Measurements from ENCODE around the gene S100A9. TPM values are rescaled to one million over a fixed set of nuclear protein-coding genes. Genes with fewer than 3 reads are reported as not detected.

Gene S100A9
- total RNA-seq, 1 experiment from 2014 or later: not detected

- Histone ChIP-seq H3K27ac (ENCODE audit: insufficient read length, low read depth, low read length) (no peak overlapping the region), H3T11ph (ENCODE audit: low read length) (no peak overlapping the region), H2BK20ac (ENCODE audit: low read depth, low read length, poor library complexity, severe bottlenecking) (no peak overlapping the region), H3K23me2 (ENCODE audit: insufficient read length, low read depth, low read length, poor library complexity, severe bottlenecking) (no peaks in the 10 kb centered on the region), H2BK5ac (ENCODE audit: insufficient read length, low read length) (no peak overlapping the region), H4K20me1 (ENCODE audit: control insufficient read depth, insufficient read depth, insufficient read length) (no peaks in the 10 kb centered on the region), H3K14ac (ENCODE audit: insufficient read depth, low read length) (no peak overlapping the region), H3K27me3 (ENCODE audit: insufficient read depth, low read length) (no peaks in the 10 kb centered on the region), H3K4me1 (ENCODE audit: insufficient read depth, low read length) (no peaks in the 10 kb centered on the region), H2BK120ac (ENCODE audit: low read depth, low read length, poor library complexity, severe bottlenecking) (no peak overlapping the region), H4K91ac (ENCODE audit: insufficient read length, low read depth, low read length) (no peak overlapping the region), H3K4ac (ENCODE audit: low read depth, low read length) (no peak overlapping the region), H3K56ac (ENCODE audit: insufficient read length, low read depth, low read length) (no peak overlapping the region), H3K18ac (ENCODE audit: insufficient read length, low read depth, low read length) (no peak overlapping the region), H2BK12ac (ENCODE audit: insufficient read length, low read depth, low read length) (no peak overlapping the region), H2AFZ (ENCODE audit: low read length) (no peak overlapping the region), H3K9ac (ENCODE audit: extremely low read depth, insufficient read length, low read length) (no peak overlapping the region), H2AK5ac (ENCODE audit: insufficient read length, low read length) (no peak overlapping the region), H3K79me2 (ENCODE audit: insufficient read depth, low read length) (no peaks in the 10 kb centered on the region), H3K79me1 (ENCODE audit: insufficient read depth, low read depth, low read length, poor library complexity, severe bottlenecking) (no peaks in the 10 kb centered on the region), H3K23ac (ENCODE audit: insufficient read length, low read depth, low read length) (no peak overlapping the region), H2BK15ac (ENCODE audit: low read depth, low read length) (no peak overlapping the region), H3K4me2 (ENCODE audit: insufficient read depth, insufficient read length, low read length) (no peak overlapping the region), H3K9me3 (ENCODE audit: control insufficient read depth, low read depth, low read length) (no peaks in the 10 kb centered on the region), H4K5ac (ENCODE audit: insufficient read length, low read depth, low read length) (no peak overlapping the region), H4K8ac (replicated peaks; ENCODE audit: insufficient read length, low read depth, low read length) (no peak overlapping the region)
- H3K4me3 Mint-ChIP-seq: no peak overlapping the region
- peaks cover 6% of the 10 kb centered on the region for H3K27me3 Mint-ChIP-seq (ENCODE audit: low read depth)
- no peak for DNase-seq
- peaks cover 0 to 4% of the 10 kb centered on the region in 2 experiments; a peak in 1 of 5 replicates for H3K9me3 Mint-ChIP-seq
- no peaks in the 10 kb centered on the region for H3K4me1 Mint-ChIP-seq
- WGBS (ENCODE audit: extremely low coverage, insufficient read length, low lambda C conversion rate): no CpG with 5 or more reads among the region's 1 CpG
- TF ChIP-seq CTCF (conservative IDR thresholded peaks at IDR 0.05): no peak
- H3K36me3 Mint-ChIP-seq (ENCODE audit: insufficient read depth in 1 of 3, low read depth in 3 of 3): no peaks in the 10 kb centered on the region
- H3K27ac Mint-ChIP-seq: no peak overlapping the region
These were observed 13.6 kb downstream of the S100A9 start for GRCh38 chr1:153371231-153371630.

All from H9 (cell line).